GM21825 (cell line): Measurements from ENCODE around the gene CBX4.
"Not testable (repeated sequence)": the region's sequence is repeated elsewhere in the genome, so short reads cannot be mapped to it uniquely, and the experiment has no call there.

Experiments used
- ATAC-seq: cut with Tn5 transposase; IDR thresholded peaks from one replicate; pipeline ENCODE4 v1.9.1; 2021; ENCODE audit warnings: mild to moderate bottlenecking, moderate library complexity; ENCODE audit not compliant: unreplicated experiment

Gene CBX4

GRCh38 chr17:79861413-79862216 lies 22.4 kb upstream of the CBX4 start:
- ATAC-seq = no peak

GRCh38 chr17:79859676-79860615 lies 20.7 kb upstream of the CBX4 start:
- no peak for ATAC-seq

GRCh38 chr17:79857095-79857494 lies 17.9 kb upstream of the CBX4 start:
- no peak for ATAC-seq

- ATAC-seq = no peak
Measured at GRCh38 chr17:79855331-79856124, 16.3 kb upstream of the CBX4 start.

- ATAC-seq = no peak
Measured at GRCh38 chr17:79854080-79855060, 15.1 kb upstream of the CBX4 start.

GRCh38 chr17:79853168-79853567 lies 13.9 kb upstream of the CBX4 start:
- ATAC-seq = not testable (repeated sequence)

GRCh38 chr17:79852748-79853147 lies 13.5 kb upstream of the CBX4 start:
- no peak for ATAC-seq

GRCh38 chr17:79851461-79851817 lies 12.2 kb upstream of the CBX4 start:
- ATAC-seq = no peak

- no peak for ATAC-seq
Measured at GRCh38 chr17:79850571-79851460, 11.6 kb upstream of the CBX4 start.

- no peak for ATAC-seq
Measured at GRCh38 chr17:79849953-79850352, 10.7 kb upstream of the CBX4 start.

- ATAC-seq = no peak
Measured at GRCh38 chr17:79848370-79848766, 9.1 kb upstream of the CBX4 start.

GRCh38 chr17:79847698-79848369 lies 8.6 kb upstream of the CBX4 start:
- no peak for ATAC-seq

- no peak for ATAC-seq
Measured at GRCh38 chr17:79845601-79845949, 6.3 kb upstream of the CBX4 start.

GRCh38 chr17:79844869-79845600 lies 5.8 kb upstream of the CBX4 start:
- ATAC-seq = no peak

GRCh38 chr17:79843816-79844800 lies 4.9 kb upstream of the CBX4 start:
- no peak for ATAC-seq

GRCh38 chr17:79843474-79843815 lies 4.2 kb upstream of the CBX4 start:
- ATAC-seq = no peak
